OCI-LY7 (cell line): ENCODE measurements around the gene TBC1D26. TPM values are rescaled to one million over a fixed set of nuclear protein-coding genes. Genes with fewer than 3 reads are reported as not detected.
"Not testable (repeated sequence)": the region's sequence is repeated elsewhere in the genome, so short reads cannot be mapped to it uniquely, and the experiment has no call there.

Experiments
- BruUV-seq: library from RNA; stranded (reverse); fragments of 400-500 nt; replicated peaks from 2 replicates; lab custom pipeline; 2021; lab: Mats Ljungman, UMichigan
- CTCF ChIA-PET: fragments of 300-600 bp; sonication (Branson Sonifier 250); formaldehyde crosslinking; loops from one replicate; lab custom pipeline; 2022; ENCODE audit warnings: antibody characterized with exemption; ENCODE audit not compliant: unreplicated experiment; lab: Charles Lee
- POLR2A ChIA-PET: fragments of 300-600 bp; sonication (Branson Sonifier 250); formaldehyde crosslinking; loops from one replicate; lab custom pipeline; 2022; ENCODE audit warnings: antibody characterized with exemption; lab: Charles Lee
- DNase-seq: peaks from one replicate; pipeline ENCODE4 v3.0.0-alpha.2; 2015; ENCODE audit warnings: low spot score
- H2AFZ ChIP-seq: fragments of 200-600 bp; sonication (generic), shearing (Covaris generic); 2 replicates; pipeline ENCODE4 v1.6.1; 2014; ENCODE audit warnings: mild to moderate bottlenecking, antibody characterized with exemption, low read length, moderate library complexity
- H3K27ac ChIP-seq: fragments of 200-600 bp; sonication (generic); 2 replicates; pipeline ENCODE4 v1.5.1; 2014; ENCODE audit warnings: mixed run types, low read depth, mild to moderate bottlenecking, moderate library complexity, low read length, inconsistent platforms; ENCODE audit not compliant: poor library complexity, severe bottlenecking
- H3K36me3 ChIP-seq: fragments of 200-600 bp; sonication (generic); 2 replicates; pipeline ENCODE4 v1.6.1; 2014; ENCODE audit warnings: mild to moderate bottlenecking, antibody characterized with exemption, low read length, moderate library complexity, mixed read lengths; ENCODE audit not compliant: insufficient read depth
- H3K4me1 ChIP-seq: fragments of 200-600 bp; sonication (generic); 2 replicates; pipeline ENCODE4 v1.5.1; 2014; ENCODE audit warnings: mild to moderate bottlenecking, low read length; ENCODE audit not compliant: insufficient read depth, poor library complexity, severe bottlenecking
- H3K4me2 ChIP-seq: fragments of 200-600 bp; sonication (generic); 2 replicates; pipeline ENCODE4 v1.6.1; 2014; ENCODE audit warnings: mild to moderate bottlenecking, low read length
- H3K4me3 ChIP-seq: fragments of 200-600 bp; sonication (generic); 2 replicates; pipeline ENCODE4 v1.5.1; 2014; ENCODE audit warnings: mild to moderate bottlenecking, low read depth, low read length; ENCODE audit not compliant: poor library complexity, severe bottlenecking
- H3K79me2 ChIP-seq: fragments of 200-600 bp; sonication (generic); 2 replicates; pipeline ENCODE4 v1.6.1; 2016; ENCODE audit warnings: low read depth, mild to moderate bottlenecking, low read length, moderate library complexity, mixed read lengths; ENCODE audit not compliant: insufficient read depth
- H3K9me2 ChIP-seq: fragments of 200-600 bp; sonication (generic); 2 replicates; pipeline ENCODE4 v1.6.1; 2016; ENCODE audit warnings: mild to moderate bottlenecking, low read length, mixed read lengths; ENCODE audit not compliant: insufficient read depth
- H3K9me3 ChIP-seq: fragments of 200-600 bp; sonication (generic); 2 replicates; pipeline ENCODE4 v1.6.1; 2014; ENCODE audit warnings: mild to moderate bottlenecking, mixed run types, low read length, mixed read lengths
- H4K20me1 ChIP-seq: fragments of 200-600 bp; sonication (generic); 2 replicates; pipeline ENCODE4 v1.6.1; 2014; ENCODE audit warnings: mild to moderate bottlenecking, antibody characterized with exemption, low read length, moderate library complexity, mixed read lengths; ENCODE audit not compliant: insufficient read depth
- CTCF ChIP-seq: fragments of 200-600 bp; sonication (generic); conservative IDR thresholded peaks from 2 replicates; pipeline ENCODE4 v1.5.1; 2014; ENCODE audit warnings: mild to moderate bottlenecking, antibody characterized with exemption, low read length, moderate library complexity, mixed read lengths
- EZH2phosphoT487 ChIP-seq: fragments of 200-600 bp; sonication (generic); IDR thresholded peaks from 2 replicates; pipeline ENCODE4 v1.6.1; 2018; ENCODE audit warnings: low read depth, borderline replicate concordance, mild to moderate bottlenecking, mixed run types, antibody characterized with exemption, low read length, moderate library complexity, mixed read lengths
- intact Hi-C: fragments of 100-400 bp; cut with micrococcal nuclease; formaldehyde crosslinking; loops from one replicate; pipeline ENCODE4 v1.10.0; 2022; ENCODE audit not compliant: unreplicated experiment
- total RNA-seq, 2 experiments: library from RNA; depleted of rRNA in 1 of 2; stranded (reverse); fragments of >200 nt in 1 of 2; shearing (Covaris generic) in 1 of 2; gene quantifications; 2 replicates each; pipeline ENCODE4 v1.2.3, GENCODE V29; 2014 to 2022

Gene TBC1D26
- total RNA-seq, 2 experiments from 2014 or later = not detected

GRCh38 chr17:15768865-15769533 is 36.9 kb downstream of the TBC1D26 start:
- DNase-seq, BruUV-seq, H4K20me1 ChIP-seq, H3K9me2 ChIP-seq, H3K36me3 ChIP-seq, CTCF ChIA-PET, H3K4me1 ChIP-seq, H3K79me2 ChIP-seq, H3K27ac ChIP-seq, H3K4me2 ChIP-seq, intact Hi-C loops, H3K4me3 ChIP-seq, H2AFZ ChIP-seq, H3K9me3 ChIP-seq, POLR2A ChIA-PET: not testable (repeated sequence)

- H3K79me2 ChIP-seq, intact Hi-C loops, DNase-seq, CTCF ChIA-PET, H2AFZ ChIP-seq, H3K27ac ChIP-seq, H3K4me1 ChIP-seq, POLR2A ChIA-PET, H3K4me3 ChIP-seq, H3K9me2 ChIP-seq, H3K4me2 ChIP-seq, H4K20me1 ChIP-seq, H3K36me3 ChIP-seq, BruUV-seq, H3K9me3 ChIP-seq: not testable (repeated sequence)
These were observed 38.6 kb downstream of the TBC1D26 start for GRCh38 chr17:15770679-15771078.

- no peaks in the 10 kb centered on the region for H3K9me2 ChIP-seq
- H3K4me2 ChIP-seq = no peak overlapping the region
- ChIA-PET POLR2A (no interaction called here), CTCF (no interaction called here)
- no peak overlapping the region for H2AFZ ChIP-seq
- no peak overlapping the region for H3K27ac ChIP-seq
- no peaks in the 10 kb centered on the region for H3K9me3 ChIP-seq
- TF ChIP-seq EZH2phosphoT487 (no peak), CTCF (no peak)
- H3K79me2 ChIP-seq = no peaks in the 10 kb centered on the region
- H3K4me1 ChIP-seq = no peaks in the 10 kb centered on the region
- DNase-seq = no peak
- intact Hi-C loops = no loop called here
- no peak overlapping the region for H3K4me3 ChIP-seq
- H3K36me3 ChIP-seq = no peaks in the 10 kb centered on the region
- BruUV-seq = no TSS peak
- H4K20me1 ChIP-seq = no peaks in the 10 kb centered on the region
These were observed 44.8 kb downstream of the TBC1D26 start for GRCh38 chr17:15776871-15777270.

GRCh38 chr17:15777297-15777696 is 45.2 kb downstream of the TBC1D26 start:
- no peak for TF ChIP-seq EZH2phosphoT487
- no peak for TF ChIP-seq CTCF
- CTCF ChIA-PET = no interaction called here
- Histone ChIP-seq H3K36me3 (no peaks in the 10 kb centered on the region), H3K4me2 (no peak overlapping the region), H3K9me3 (no peaks in the 10 kb centered on the region), H3K79me2 (no peaks in the 10 kb centered on the region), H4K20me1 (no peaks in the 10 kb centered on the region), H2AFZ (no peak overlapping the region), H3K27ac (no peak overlapping the region), H3K9me2 (no peaks in the 10 kb centered on the region), H3K4me1 (no peaks in the 10 kb centered on the region), H3K4me3 (no peak overlapping the region)
- no peak for DNase-seq
- no TSS peak for BruUV-seq
- POLR2A ChIA-PET = no interaction called here
- intact Hi-C loops = no loop called here
